Measurements from ENCODE around the gene HMX1.

The HMX1 gene

DNA sequence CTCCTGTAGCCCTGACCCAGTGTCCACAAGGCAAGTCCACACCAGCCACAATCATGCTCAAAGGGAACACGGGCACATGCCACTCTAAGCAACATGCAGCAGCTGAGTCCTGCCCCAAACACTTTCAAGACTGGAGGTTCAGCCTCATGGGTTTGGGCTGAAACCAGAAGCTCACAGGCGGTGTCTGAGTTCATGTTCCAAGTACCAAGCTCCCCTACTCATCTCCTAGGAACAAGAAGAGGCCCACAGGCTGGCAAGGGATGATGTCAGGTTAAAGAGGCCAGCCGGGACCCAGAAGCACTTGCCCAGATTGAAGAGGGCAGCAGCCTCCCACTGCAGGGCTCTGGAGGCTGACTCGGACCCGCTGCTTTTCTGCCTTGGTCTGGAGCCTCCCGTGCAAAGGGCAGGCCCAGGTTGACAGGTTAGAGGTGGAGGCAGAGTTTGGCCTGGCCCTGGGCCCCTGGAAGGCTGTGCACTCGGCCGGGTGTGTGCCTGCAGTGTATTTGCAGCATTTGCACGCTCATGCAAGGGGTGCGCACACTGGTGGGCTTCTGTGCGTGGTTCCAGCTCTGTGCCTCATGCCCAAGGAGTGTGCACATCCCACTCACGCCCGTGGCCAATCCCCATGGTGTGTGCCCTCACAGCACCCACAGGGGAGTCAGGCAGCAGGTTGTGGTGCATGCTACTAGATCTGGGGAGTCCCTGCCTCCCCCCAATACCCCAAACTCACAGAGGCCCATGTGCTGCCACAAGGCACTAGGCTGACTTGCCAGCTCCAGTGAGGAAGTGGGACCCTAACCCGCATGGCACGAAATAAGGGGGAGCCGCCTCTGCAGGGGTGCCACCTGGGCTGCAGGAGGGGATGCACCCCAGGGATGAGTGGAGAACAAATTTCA is 2.4 kb downstream of the HMX1 start:
- no peak for DNase-seq (ENCODE audit: extremely low read depth in 1 of 2, low read depth in 1 of 2)

DNA sequence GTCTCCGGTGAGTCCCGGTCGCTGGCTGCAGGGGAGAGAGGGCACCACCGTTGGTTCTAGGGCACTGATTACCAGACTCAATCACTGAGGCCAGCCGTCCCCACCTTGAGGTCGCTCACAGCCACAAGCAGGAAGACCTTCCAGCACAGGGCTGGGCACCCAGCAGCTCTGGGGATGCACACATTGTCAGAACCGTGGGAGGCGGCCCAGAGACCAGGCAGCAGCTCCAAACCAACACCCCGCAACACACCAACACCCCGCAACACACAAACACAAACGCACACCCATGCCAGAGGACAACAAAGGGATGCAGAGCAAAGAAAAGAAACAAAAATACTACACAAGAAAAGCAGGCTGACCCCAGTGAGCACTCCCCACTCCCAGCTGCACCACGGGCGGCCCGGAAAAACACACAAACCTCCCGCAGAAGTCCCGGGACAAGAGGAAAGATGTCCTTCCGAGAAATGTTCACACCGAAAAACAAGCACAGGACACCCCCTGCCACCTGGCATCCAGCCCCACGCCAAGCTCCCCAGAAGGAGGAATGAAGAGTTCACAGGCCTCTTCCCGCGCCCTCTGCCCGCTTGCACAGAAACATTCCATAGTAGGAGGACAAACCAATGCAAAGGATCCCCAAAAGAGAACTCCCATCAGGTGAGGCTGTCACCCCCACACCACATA is 3.2 kb downstream of the HMX1 start:
- DNase-seq (ENCODE audit: extremely low read depth in 1 of 2, low read depth in 1 of 2): no peak

DNA sequence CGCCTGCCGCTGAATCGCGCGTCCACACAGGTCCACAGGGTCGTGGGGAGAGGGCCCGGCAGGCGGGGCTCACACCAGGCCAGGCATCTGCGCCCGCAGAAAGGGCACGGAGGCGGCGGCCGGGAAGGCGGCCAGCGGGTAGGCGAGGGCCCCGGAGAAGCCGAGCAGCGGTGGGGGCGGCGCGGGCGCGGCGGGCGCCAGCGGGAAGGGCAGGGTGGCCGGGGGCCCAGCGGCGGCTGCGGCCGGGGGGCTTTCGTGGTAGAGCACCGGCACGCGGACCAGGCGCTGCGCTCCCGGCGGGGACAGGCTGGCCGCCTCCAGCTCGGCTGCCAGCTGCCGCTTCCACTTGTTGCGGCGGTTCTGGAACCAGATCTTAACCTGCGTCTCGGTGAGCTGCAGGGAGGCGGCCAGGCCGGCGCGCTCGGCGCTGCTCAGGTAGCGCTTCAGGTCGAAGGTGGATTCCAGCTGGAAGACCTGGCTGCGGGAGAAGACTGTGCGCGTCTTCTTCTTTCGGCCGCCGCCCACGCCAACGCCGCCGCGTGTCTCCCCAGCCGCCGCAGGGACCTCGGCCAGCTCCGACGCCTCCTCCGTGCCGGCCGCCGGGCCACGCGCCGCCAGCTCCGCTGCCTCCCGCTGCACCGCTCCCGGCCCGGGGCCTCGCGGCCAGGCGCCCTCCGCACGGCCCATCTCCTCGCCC is 3.9 kb downstream of the HMX1 start:
- no peak for DNase-seq (ENCODE audit: extremely low read depth in 1 of 2, low read depth in 1 of 2)

DNA sequence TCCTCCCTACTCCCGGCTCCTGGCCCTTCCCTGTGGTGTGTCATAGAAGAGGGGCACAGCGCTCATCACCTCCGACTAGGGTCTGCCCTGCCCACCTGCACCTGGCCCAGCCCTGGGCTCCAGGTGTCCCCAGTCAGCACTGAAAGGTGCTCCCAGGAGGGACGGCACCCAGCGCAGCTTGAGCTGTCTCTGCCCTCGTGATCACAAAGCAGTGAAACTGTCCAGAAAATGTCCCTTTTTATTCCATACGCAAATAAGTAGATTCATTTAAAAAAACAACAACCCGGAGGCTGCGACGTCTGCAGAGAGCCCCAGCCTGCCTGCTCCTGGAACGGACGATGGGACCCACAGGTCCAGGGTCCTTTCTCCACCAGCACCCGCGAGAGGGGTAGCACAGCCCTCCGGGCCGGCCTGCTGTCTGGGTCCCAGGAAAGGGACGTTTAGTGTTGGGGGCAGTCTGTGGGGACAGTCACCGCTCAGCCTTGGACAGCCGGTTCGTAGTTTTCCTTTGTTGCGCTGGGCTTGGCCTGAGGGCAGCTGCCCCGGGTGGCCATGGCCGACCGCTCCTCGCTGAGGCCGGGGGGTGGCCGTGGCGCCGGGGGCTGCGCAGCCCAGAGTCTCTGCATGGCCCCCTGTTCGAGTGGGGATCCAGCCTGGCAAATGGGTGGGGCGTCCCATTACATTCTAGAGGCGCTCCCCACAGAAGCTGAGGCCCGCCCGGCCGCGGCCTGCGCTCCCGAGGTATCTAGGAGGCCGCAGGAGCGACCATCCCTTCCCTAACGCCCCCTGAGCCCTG is 4.6 kb downstream of the HMX1 start:
- DNase-seq (ENCODE audit: extremely low read depth in 1 of 2, low read depth in 1 of 2): no peak

DNA sequence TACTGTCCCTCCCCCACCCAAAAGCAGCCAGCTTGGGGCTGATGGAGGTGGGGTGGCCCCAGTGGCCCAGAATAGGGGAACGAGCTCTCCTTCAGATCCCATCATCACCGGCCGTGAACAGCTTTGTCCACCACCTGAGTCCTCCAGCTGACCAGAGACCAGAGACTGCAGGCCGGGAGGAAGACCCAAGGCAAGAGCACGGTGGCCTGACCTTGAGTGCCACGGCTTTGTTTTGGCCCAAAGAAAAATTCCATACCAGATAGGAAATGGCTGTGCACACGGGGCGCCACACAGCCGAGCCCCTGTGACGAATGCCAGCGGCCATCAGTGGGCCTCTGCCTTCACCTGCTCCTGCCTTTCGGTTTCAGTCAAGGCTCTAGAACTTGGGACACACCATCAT is 5.2 kb downstream of the HMX1 start:
- DNase-seq (ENCODE audit: extremely low read depth in 1 of 2, low read depth in 1 of 2): no peak

DNA sequence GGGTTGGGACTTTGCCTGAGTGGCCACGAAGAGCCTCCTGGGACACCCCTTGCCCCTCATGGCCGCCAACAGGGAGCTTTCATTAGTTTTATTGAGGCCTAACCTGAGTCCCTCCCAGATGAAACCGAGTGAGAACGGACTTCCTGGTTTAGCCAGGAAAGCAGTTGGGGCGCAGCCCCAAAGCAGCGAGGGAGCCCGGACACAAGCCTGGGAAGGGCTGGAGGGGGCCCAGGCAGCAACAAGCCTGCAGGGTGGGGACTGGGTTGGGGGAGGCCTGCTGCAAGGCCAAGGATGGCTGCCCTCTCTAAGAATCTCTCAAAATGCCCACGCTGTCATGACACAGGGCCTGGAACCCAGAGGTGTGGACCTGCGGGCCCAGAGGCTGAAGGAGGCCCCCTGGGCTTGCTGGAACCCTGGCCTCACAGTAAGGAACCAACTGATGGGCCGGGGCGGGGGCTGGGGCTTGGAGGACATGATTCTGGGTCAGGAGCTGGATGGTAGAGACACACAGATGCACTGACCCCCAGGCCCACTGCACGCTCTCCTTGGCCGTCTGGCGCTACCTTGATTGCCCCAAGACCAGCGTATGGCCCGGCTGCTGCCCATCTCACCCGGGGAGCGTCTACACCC is 5.8 kb downstream of the HMX1 start:
- no peak for DNase-seq (ENCODE audit: extremely low read depth in 1 of 2, low read depth in 1 of 2)

DNA sequence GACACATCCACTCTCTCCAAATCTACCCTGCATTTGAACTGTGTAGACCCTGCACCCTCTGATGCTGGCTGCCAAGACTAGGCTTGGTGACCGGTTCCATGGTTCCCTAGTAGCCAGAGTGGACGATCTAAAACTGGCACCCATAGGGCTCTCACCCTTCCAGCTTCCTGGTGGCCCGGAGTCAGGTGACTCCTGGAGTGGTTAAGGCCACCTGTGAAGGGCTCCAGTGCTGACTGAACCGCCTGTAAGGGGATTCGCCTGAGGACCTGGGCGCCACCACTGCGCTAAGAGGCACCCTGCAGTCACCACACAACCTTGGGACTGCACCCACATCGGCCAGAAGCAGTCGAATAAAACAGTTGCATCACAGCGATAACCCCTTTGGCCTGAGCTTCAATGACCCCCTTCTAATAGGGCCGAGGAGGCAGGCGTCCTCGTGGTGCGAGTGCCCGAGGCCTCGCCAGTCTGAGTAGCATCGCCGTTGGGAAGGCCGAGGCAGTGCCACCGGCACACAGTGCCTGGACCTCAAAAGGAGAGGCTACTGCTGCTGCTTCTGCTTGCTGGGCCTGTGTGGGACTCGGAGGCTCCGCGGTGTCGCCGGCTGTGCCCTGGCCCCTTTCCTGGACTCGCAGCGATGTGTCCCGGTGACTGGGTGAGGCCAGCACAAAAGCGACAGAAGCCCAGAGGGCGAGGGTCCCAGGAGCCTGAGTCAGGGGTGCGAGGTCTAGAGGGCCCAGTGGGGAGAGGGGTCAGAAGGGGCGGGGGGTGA is 6.5 kb downstream of the HMX1 start:
- no peak for DNase-seq (ENCODE audit: extremely low read depth in 1 of 2, low read depth in 1 of 2)

DNA sequence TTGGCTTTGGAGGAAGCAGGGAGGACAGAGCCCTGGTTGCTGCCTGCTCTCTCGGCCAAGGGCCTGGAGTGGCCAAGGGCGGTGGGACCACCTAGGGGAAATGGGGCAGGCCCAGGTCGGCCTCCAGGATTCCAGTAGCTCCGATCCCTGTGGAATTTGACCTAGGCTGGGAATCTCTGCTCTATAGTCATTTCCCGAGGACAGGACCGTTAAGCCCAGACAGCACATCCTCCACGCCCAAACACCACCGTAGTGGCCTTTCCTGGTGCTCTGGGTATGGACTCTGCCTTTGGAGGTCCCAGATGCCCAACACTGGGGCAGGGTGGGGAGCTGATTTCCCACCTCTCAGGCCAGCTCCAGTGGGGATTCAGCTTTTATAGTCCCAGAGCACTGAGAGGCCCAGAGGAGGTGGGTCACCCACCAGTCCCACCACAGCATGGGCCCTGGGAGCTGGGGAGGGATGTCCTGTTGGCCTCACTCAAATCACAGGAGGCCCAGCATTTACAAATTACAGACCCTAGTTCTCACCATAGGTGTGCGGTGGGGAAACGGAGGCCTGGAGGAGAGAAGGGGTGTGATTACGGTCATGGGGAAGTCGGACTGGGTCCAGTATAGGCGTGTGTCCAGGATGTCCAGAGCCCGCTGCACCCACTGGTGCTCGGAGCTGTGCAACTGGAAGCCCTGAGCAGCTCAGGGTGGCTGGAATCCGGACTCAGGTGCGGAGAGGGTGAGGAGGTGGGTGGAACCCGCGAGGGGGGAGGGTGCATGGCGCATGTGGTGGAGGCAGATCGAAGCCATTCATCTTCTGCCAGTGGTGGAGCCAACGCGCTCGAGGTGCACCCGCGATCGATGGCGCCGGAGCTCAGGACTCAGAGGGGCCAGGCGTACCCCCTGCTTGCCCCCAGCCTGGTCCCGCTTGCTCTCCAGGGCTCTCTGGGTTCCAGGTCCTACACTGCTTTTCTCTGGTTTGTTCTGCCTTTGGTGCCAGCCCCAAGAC is 7.7 kb downstream of the HMX1 start:
- DNase-seq (ENCODE audit: extremely low read depth in 1 of 2, low read depth in 1 of 2): no peak

DNA sequence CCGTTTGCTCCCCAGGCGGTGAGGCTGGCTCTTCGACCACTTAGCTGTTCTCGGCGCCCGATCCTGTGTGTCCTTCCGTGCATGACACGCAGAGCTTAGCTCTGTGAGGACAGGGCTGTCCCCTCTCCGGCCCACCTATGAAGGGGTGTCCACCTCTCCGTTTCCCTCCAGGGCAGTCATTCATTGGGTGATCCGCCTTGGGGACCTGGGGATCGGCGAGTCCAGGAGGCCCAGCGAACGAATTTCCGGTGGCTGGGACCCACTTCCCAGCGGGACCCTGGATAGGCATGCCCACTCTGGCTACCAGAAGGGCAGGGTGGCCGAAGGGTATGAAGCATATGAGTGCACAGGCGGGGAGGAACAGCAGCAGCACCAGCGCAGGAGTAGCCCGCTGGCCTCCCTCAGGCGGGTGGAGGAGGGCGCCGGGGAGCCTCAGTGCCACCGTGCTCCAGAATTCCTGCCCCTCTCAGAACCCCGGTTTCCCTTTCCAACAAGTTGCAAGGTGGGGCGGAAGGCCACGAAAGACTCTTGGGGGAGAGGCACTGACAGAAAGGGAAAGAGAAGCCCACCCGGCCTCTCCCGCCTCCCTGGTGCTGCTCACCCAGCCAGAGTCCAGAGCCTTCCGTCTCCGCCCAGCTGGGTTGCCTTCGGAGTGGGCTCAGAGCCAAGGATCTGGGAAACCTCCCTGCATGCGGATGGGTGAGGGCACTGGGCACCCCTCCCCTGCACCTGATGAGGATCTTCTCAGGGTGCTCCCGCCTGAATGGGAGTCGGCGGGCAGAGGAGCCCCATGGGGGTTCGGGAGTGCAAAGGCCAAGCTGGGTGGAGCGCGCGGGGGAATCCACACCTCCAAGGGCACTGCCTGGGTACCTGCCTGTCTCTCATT is 8.6 kb downstream of the HMX1 start:
- no peak for DNase-seq (ENCODE audit: extremely low read depth in 1 of 2, low read depth in 1 of 2)

DNA sequence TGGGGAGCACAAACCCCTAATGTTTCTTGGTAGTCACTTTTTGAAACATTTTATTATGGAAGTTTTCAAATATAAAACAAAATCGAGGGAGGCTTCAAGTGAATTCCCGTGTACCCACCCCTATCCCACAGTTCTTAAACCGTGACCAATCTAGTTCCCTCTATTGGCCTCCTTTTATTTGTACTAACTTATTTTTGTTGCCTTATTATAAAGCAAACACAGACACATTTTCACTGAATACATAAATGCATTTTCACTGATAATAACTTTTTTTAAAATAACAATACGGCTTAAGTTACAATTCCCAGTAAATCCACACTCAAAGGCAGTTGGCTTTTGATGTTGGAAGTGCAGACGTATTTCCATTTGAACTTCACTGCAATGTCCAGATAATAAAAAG is 9.3 kb downstream of the HMX1 start:
- no peak for DNase-seq (ENCODE audit: extremely low read depth in 1 of 2, low read depth in 1 of 2)

DNA sequence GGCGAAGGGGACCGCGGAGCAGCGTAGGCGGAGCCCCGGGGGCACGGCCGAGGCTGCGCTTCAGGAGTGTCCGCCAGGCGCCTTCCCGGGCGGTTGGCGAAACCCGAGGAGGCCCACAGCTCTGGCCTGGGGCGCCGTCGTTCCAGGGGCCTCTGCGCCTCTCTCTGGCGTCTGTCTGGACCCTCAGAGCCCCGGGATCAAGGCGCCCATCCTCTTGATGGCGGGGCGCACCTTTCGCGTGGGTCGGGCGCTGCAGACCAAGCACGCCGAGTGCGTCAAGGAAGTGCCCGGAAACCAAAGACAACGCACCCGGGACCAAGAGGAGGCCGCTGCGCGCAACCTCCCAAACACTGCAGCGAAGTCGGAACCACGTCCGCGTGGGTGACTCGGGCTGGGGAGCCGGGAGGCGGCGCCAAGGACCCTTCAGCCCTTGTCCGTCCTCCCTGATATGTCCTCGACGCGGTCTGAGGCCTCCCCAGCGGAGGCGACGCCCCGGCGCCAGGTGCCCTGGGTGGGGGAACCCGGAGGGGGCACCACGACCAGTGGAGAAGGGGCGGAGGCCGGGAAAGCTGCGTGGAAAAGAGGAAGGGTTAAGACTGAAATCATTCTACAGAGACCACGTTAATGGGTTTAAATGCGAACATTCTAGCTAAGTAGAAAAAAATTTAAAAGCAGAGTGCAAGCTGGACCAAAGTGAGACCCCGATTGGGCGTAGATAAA is 9.9 kb downstream of the HMX1 start:
- no peak for DNase-seq (ENCODE audit: extremely low read depth in 1 of 2, low read depth in 1 of 2)

DNA sequence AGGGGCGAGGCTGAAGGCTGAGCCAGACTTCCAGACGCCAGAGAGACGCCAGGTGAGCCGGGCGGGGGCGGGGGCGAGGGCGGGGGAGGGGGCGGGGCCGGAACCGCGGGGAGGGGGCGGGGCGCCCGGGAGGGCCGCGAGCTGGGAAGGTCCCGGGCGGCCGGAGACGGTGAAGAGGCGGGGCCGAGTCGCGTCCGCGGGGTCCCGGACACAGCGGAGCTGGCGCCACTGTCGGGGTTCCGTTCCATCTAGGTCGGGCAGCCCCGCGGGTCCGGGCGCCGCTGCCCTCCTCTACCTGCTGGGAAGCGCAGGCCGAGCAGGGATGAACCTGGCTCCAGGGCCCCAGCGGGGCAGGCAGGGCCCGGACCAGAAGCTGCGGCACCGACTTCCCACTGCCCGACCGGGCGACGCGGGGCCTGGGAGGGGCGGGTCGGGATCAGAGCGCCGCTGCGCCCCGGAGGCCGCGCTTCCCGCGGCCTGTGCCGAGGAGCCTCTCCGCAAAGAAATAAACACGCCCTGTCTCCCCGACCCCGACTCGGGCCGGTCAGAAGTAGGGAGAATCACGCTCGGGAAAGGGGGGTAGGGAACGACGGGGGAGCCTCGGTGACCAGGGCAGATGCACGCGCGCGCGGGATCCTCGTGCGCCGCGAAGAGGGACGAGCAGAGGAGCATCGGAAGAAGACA is 10.6 kb downstream of the HMX1 start:
- DNase-seq (ENCODE audit: extremely low read depth in 1 of 2, low read depth in 1 of 2): no peak

DNA sequence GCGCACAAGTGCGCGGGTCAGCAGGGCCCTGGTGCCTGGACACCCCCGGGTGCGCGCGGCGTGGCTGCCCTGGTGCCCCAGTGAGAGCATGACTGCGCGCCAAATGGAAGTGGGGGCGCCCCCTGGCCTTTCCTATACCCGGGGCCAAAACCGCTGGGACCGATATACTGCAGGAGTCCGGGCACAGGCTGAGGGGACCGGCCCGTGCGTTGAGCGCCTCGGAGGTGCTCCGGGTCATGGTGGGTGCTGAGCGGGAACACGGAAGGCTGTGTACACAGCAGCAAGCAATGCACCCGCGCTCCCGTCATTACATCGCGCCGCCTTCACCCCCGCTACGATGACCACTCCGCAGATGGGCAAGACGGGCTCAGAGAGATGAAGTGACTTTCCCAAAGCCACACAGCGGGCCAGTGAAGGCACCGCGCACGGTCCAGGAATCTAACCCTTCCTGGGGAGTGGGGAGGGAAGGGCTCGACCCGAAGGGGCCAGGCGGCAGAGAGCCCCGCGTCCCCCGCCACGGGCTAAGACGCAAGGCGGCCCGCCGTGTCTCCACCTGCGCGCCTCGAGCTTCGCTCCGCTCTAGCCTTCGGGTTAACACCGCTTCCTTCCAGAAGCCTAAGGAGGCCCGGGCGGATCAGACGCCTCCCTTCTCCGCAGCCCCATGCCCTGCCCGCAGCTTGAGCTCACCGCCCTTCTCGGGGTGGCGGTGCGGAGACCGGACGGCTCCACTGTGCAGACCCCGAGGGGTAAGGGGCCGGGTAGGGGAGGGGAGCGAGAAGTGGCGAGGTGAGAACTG is 11.3 kb downstream of the HMX1 start:
- no peak for DNase-seq (ENCODE audit: extremely low read depth in 1 of 2, low read depth in 1 of 2)

DNA sequence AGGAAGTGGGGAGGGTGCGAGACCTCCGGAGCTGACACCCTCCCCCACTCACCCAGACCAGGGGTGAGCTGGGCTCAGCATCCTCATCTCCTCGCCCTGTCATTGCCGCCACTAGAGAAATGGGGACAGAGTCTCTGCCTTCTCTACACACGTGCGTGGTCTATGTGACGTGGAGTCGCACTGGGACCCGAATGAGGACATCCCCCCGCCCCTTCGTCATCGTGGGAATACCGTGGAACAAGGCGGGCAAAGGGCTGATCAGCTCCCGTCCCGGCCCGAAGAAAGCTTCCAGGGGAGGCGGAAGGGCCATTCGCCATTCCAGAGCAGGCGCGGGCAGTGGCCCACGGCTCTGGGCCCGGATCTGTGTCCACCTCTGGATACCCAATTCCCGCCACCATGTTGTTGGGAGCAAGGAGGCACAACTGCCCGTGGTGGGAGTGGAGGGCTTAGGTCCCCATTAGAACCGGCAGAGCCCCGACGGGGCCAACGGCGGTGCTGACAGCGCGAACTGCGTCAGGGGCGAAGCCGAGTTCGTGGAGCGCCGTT is 12.0 kb downstream of the HMX1 start:
- DNase-seq (ENCODE audit: extremely low read depth in 1 of 2, low read depth in 1 of 2): no peak

DNA sequence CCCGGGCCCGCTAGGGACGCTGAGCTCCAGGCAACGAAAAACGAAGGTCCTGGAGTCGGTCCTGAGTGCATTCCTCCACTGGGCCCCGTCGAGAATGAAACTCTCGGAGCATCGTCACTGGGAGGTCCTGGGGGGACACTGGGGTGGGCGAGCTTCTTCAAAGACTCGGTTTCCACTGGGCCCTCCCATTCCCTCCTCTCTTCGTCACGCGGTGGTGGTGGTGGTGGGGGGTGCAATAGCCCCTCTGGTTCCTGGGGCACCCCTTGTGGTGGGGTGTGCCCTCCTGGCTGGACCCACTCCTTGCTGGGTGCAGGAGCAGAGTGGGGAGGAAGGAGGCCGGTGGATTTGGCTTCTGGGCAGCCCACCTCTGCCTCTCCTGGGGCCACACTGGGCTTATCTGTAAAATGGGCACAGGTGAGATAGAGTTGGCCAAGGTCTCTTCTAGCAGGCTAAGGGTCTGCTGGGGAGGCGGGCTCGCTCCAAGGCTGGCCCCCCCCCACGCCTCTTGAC is 12.9 kb downstream of the HMX1 start:
- DNase-seq (ENCODE audit: extremely low read depth in 1 of 2, low read depth in 1 of 2): no peak
